ENCODE measurements around the gene SRGAP2B. TPM values are rescaled to one million over a fixed set of nuclear protein-coding genes. Genes with fewer than 3 reads are reported as not detected.
"Not testable (repeated sequence)": the region's sequence is repeated elsewhere in the genome, so short reads cannot be mapped to it uniquely, and the experiment has no call there.

SRGAP2B gene
- total and polyA plus RNA-seq, 2 of the 8 experiments (the other 6 are each of a cell fraction or from before 2014, with no cell fraction given): 4.9 to 39.5 TPM

DNA sequence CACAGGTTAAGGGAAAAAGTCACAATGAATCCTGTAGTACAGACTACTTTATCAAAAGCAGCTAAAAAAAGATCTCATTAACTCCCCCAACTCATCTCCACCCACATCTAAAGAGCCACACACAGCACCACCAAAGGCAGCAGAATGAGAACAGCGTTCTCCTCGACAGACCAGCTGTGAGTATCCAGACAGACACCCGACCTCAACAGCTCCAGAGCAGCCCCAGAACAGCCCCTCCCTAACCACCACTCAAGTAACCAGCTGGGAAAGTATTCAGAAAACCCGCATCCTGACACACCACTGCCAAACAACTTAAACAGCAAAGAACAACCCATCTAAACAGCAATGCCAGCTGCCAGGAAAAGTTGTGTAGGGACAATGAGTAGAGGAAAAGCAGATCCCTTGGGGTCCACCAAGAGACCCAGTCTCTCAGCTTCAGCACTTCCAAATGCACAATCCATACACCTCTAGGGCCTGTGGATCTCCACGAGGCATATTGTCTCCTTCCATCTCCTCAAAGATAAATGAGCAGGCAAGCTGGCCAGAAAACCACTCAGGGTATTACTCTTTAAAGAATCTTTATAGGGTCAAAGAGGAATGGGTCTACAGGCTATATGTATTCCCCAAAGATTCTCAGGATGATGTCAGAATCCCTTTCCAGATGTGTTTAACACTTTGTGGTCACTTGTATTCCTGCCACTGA lies 49.4 kb downstream of the SRGAP2B start:
- H2BK5ac ChIP-seq (ENCODE audit: low read depth, low read length); H3K56ac ChIP-seq (replicated peaks; ENCODE audit: insufficient read length, low read depth, low read length); H3K9me3 ChIP-seq (ENCODE audit: insufficient read depth in 2 of 2, low read depth in 1 of 2, low read length in 1 of 2); H3K27me3 ChIP-seq (replicated peaks in 1 of 4; ENCODE audit: control insufficient read depth in 3 of 4, extremely low read depth in 1 of 4, insufficient read depth in 3 of 4, low read length in 3 of 4); H3K4me3 ChIP-seq (ENCODE audit: extremely low read depth in 1 of 4, insufficient read depth in 2 of 4, low read depth in 3 of 4, low read length in 4 of 4); H3K27ac ChIP-seq (ENCODE audit: low read depth, low read length); H3K9ac ChIP-seq (replicated peaks in 1 of 4; ENCODE audit: extremely low read depth in 1 of 4, low read depth in 3 of 4, low read length in 3 of 4); H3K4me1 ChIP-seq (replicated peaks in 1 of 4; ENCODE audit: control insufficient read depth in 3 of 4, insufficient read depth in 4 of 4, low read length in 3 of 4); CTCF ChIA-PET (ENCODE audit: partially characterized antibody); H2BK15ac ChIP-seq (ENCODE audit: low read length); H4K5ac ChIP-seq (ENCODE audit: insufficient read length, low read depth, low read length); H2BK12ac ChIP-seq (ENCODE audit: low read depth, low read length); H3K14ac ChIP-seq (ENCODE audit: insufficient read length); H3K36me3 ChIP-seq (ENCODE audit: control insufficient read depth in 2 of 4, insufficient read depth in 4 of 4, low read length in 3 of 4); H3K79me1 ChIP-seq (ENCODE audit: low read depth, low read length); H3K23ac ChIP-seq (ENCODE audit: insufficient read length); H2AFZ ChIP-seq (ENCODE audit: low read length); H3K18ac ChIP-seq (ENCODE audit: extremely low read depth, low read length); H2BK120ac ChIP-seq (replicated peaks; ENCODE audit: low read depth, low read length); H4K91ac ChIP-seq (replicated peaks; ENCODE audit: insufficient read length, low read length); H3K4me2 ChIP-seq (ENCODE audit: insufficient read depth in 1 of 2, low read depth in 2 of 2, low read length in 2 of 2); H3K23me2 ChIP-seq (ENCODE audit: low read depth, low read length); H4K20me1 ChIP-seq (replicated peaks in 1 of 2; ENCODE audit: control insufficient read depth in 1 of 2, insufficient read depth in 2 of 2, low read length in 2 of 2); H3K4ac ChIP-seq (replicated peaks; ENCODE audit: insufficient read length, low read depth, low read length); H2AK5ac ChIP-seq (ENCODE audit: low read depth, low read length); H3K79me2 ChIP-seq (ENCODE audit: control insufficient read depth in 1 of 2, insufficient read depth in 2 of 2, low read length in 2 of 2); H4K8ac ChIP-seq (ENCODE audit: extremely low read depth, insufficient read depth, low read length); H2BK20ac ChIP-seq (ENCODE audit: low read length); DNase-seq (ENCODE audit: low read depth in 1 of 2, low spot score in 2 of 2); POLR2A ChIA-PET (ENCODE audit: partially characterized antibody); FAIRE-seq: not testable (repeated sequence)
- no CpG with 5 or more reads among the region's 5 CpGs for WGBS, 2 experiments (ENCODE audit: extremely low coverage in 1 of 2, insufficient coverage in 1 of 2, insufficient read length in 1 of 2, insufficient replicate concordance in 2 of 2, low coverage in 1 of 2, low lambda C conversion rate in 2 of 2, missing lambda C conversion rate in 1 of 2)

DNA sequence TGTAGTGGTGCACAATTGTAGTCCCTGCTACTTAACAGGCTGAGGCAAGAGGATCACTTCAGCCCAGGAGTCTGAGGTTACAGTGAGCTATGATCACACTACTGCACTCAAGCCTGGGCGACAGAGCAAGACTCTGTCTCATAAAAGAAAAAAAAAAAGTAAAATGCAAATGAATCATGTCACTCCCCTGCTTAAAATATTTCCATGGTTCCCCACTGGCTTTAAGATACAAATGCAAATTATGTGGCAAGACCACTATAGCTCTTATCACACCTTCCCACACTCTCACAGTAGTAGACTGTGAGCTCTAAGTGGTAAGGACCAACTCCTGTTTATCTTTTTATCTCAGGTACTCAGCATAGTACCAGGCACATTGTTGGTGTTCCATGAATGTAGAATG lies 53.6 kb downstream of the SRGAP2B start:
- H3K36me3 ChIP-seq (ENCODE audit: control insufficient read depth in 2 of 4, insufficient read depth in 4 of 4, low read length in 3 of 4); H4K91ac ChIP-seq (replicated peaks; ENCODE audit: insufficient read length, low read length); H2AK5ac ChIP-seq (ENCODE audit: low read depth, low read length); FAIRE-seq; H2BK15ac ChIP-seq (ENCODE audit: low read length); H3K4ac ChIP-seq (replicated peaks; ENCODE audit: insufficient read length, low read depth, low read length); H4K5ac ChIP-seq (ENCODE audit: insufficient read length, low read depth, low read length); H3K79me1 ChIP-seq (ENCODE audit: low read depth, low read length); H3K4me3 ChIP-seq (ENCODE audit: extremely low read depth in 1 of 4, insufficient read depth in 2 of 4, low read depth in 3 of 4, low read length in 4 of 4); H3K18ac ChIP-seq (ENCODE audit: extremely low read depth, low read length); H3K4me1 ChIP-seq (replicated peaks in 1 of 4; ENCODE audit: control insufficient read depth in 3 of 4, insufficient read depth in 4 of 4, low read length in 3 of 4); H3K27me3 ChIP-seq (replicated peaks in 1 of 4; ENCODE audit: control insufficient read depth in 3 of 4, extremely low read depth in 1 of 4, insufficient read depth in 3 of 4, low read length in 3 of 4); H3K56ac ChIP-seq (replicated peaks; ENCODE audit: insufficient read length, low read depth, low read length); CTCF ChIA-PET (ENCODE audit: partially characterized antibody); H4K20me1 ChIP-seq (replicated peaks in 1 of 2; ENCODE audit: control insufficient read depth in 1 of 2, insufficient read depth in 2 of 2, low read length in 2 of 2); H3K14ac ChIP-seq (ENCODE audit: insufficient read length); H3K79me2 ChIP-seq (ENCODE audit: control insufficient read depth in 1 of 2, insufficient read depth in 2 of 2, low read length in 2 of 2); H3K9ac ChIP-seq (replicated peaks in 1 of 4; ENCODE audit: extremely low read depth in 1 of 4, low read depth in 3 of 4, low read length in 3 of 4); H2BK5ac ChIP-seq (ENCODE audit: low read depth, low read length); H3K27ac ChIP-seq (ENCODE audit: low read depth, low read length); DNase-seq (ENCODE audit: low read depth in 1 of 2, low spot score in 2 of 2); H4K8ac ChIP-seq (ENCODE audit: extremely low read depth, insufficient read depth, low read length); H2BK120ac ChIP-seq (replicated peaks; ENCODE audit: low read depth, low read length); H3K9me3 ChIP-seq (ENCODE audit: insufficient read depth in 2 of 2, low read depth in 1 of 2, low read length in 1 of 2); H2AFZ ChIP-seq (ENCODE audit: low read length); H2BK20ac ChIP-seq (ENCODE audit: low read length); POLR2A ChIA-PET (ENCODE audit: partially characterized antibody); H3K23ac ChIP-seq (ENCODE audit: insufficient read length); H3K23me2 ChIP-seq (ENCODE audit: low read depth, low read length); H2BK12ac ChIP-seq (ENCODE audit: low read depth, low read length); H3K4me2 ChIP-seq (ENCODE audit: insufficient read depth in 1 of 2, low read depth in 2 of 2, low read length in 2 of 2): not testable (repeated sequence)
- WGBS, 2 experiments (ENCODE audit: extremely low coverage in 1 of 2, insufficient coverage in 1 of 2, insufficient read length in 1 of 2, insufficient replicate concordance in 2 of 2, low coverage in 1 of 2, low lambda C conversion rate in 2 of 2, missing lambda C conversion rate in 1 of 2): no CpG with 5 or more reads among the region's 1 CpG
